Cardiac fibroblast (primary cell): ENCODE data around the gene TSNAX.
A peak's percentile ranks its signal among the peaks of the same experiment; 100 is the strongest.
"Not testable (repeated sequence)": the region's sequence is repeated elsewhere in the genome, so short reads cannot be mapped to it uniquely, and the experiment has no call there.

Experiments
- DNase-seq, 2 donors: peaks; one replicate each; pipeline versions ENCODE4 v3.0.0 to v3.0.0-alpha.2; 2010; ENCODE audit warnings: low read depth in 2 of 2
- H3K4me3 ChIP-seq, 2 donors: replicated peaks in 1 of 2; 1 replicate in 1 of 2; 2 replicates in 1 of 2; pipeline ENCODE4 v1.5.1; 2011; ENCODE audit warnings: low read depth in 2 of 2, low read length in 2 of 2, mild to moderate bottlenecking in 2 of 2, moderate library complexity in 1 of 2
- CTCF ChIP-seq: IDR thresholded peaks from one replicate; pipeline ENCODE4 v1.5.1; 2011; ENCODE audit warnings: low read depth, mild to moderate bottlenecking, low read length, inconsistent platforms

The TSNAX gene

GRCh38 chr1:231566496-231566895, 38.0 kb downstream of the TSNAX start:
- no peak overlapping the region for H3K4me3 ChIP-seq
- no peak for TF ChIP-seq CTCF
- DNase-seq, result no peak

- not testable (repeated sequence) for DNase-seq, H3K4me3 ChIP-seq
These were observed 41.8 kb downstream of the TSNAX start for GRCh38 chr1:231570262-231570661.

- no peak overlapping the region for H3K4me3 ChIP-seq
These were observed 43.4 kb downstream of the TSNAX start for GRCh38 chr1:231571904-231572303.

GRCh38 chr1:231575472-231575871, 47.0 kb downstream of the TSNAX start:
- TF ChIP-seq CTCF, result no peak
- no peak for DNase-seq
- H3K4me3 ChIP-seq, result no peak overlapping the region

More at GRCh38 chr1:231571904-231572303, 43.4 kb downstream of the TSNAX start:
- DNase-seq, result peak in 1 of 2 donors; percentile 14
- TF ChIP-seq CTCF, result no peak

GRCh38 chr1:231576804-231577718, 48.6 kb downstream of the TSNAX start:
- no peak for DNase-seq
- TF ChIP-seq CTCF, result no peak
- no peak overlapping the region for H3K4me3 ChIP-seq

- H3K4me3 ChIP-seq, result no peak overlapping the region
- no peak for TF ChIP-seq CTCF
- DNase-seq, result no peak
These were observed 52.4 kb downstream of the TSNAX start for GRCh38 chr1:231580874-231581273.

- DNase-seq, result no peak
- TF ChIP-seq CTCF, result no peak
- H3K4me3 ChIP-seq, result no peak overlapping the region
These were observed 53.4 kb downstream of the TSNAX start for GRCh38 chr1:231581859-231582258.
